A673 (cell line): ENCODE results near the gene C20orf144. TPM values are rescaled to one million over a fixed set of nuclear protein-coding genes. Genes with fewer than 3 reads are reported as not detected.
"Not testable (repeated sequence)": the region's sequence is repeated elsewhere in the genome, so short reads cannot be mapped to it uniquely, and the experiment has no call there.

Experiments used
- BruUV-seq: library from RNA; stranded (reverse); fragments of 400-500 nt; replicated peaks from 2 replicates; lab custom pipeline; 2021; lab: Mats Ljungman, UMichigan
- CTCF ChIA-PET: fragments of 300-600 bp; sonication (Branson Sonifier 250); formaldehyde crosslinking; loops from one replicate; lab custom pipeline; 2022; ENCODE audit warnings: antibody characterized with exemption; lab: Charles Lee
- POLR2A ChIA-PET: fragments of 300-600 bp; sonication (Branson Sonifier 250); formaldehyde crosslinking; loops from one replicate; lab custom pipeline; 2022; ENCODE audit warnings: antibody characterized with exemption; ENCODE audit not compliant: low non-redundant PET; lab: Charles Lee
- DNase-seq: peaks from one replicate; pipeline ENCODE4 v3.0.0-alpha.2; 2015; ENCODE audit warnings: low spot score
- H3K27ac ChIP-seq: fragments of 200-600 bp; sonication (generic); 2 replicates; pipeline ENCODE4 v1.5.1; 2016; ENCODE audit warnings: mixed run types, low read depth, mild to moderate bottlenecking, mixed read lengths, antibody characterized with exemption, low read length; ENCODE audit not compliant: poor library complexity, severe bottlenecking
- H3K27me3 ChIP-seq: fragments of 200-600 bp; sonication (generic); replicated peaks from 2 replicates; pipeline ENCODE4 v1.6.1; 2017; ENCODE audit warnings: mixed run types, low read depth, mild to moderate bottlenecking, mixed read lengths, antibody characterized with exemption, low read length; ENCODE audit not compliant: insufficient read depth, poor library complexity
- H3K36me3 ChIP-seq: fragments of 200-600 bp; sonication (generic); 2 replicates; pipeline ENCODE4 v1.6.1; 2016; ENCODE audit warnings: mixed run types, mild to moderate bottlenecking, mixed read lengths, antibody characterized with exemption, low read length; ENCODE audit not compliant: insufficient read depth, poor library complexity, severe bottlenecking
- H3K4me1 ChIP-seq: fragments of 200-600 bp; sonication (generic); 2 replicates; pipeline ENCODE4 v1.6.1; 2017; ENCODE audit warnings: mixed run types, mild to moderate bottlenecking, mixed read lengths, antibody characterized with exemption, low read length; ENCODE audit not compliant: insufficient read depth, poor library complexity, severe bottlenecking
- H3K4me3 ChIP-seq: fragments of 200-600 bp; sonication (generic); 2 replicates; pipeline ENCODE4 v1.5.1; 2016; ENCODE audit warnings: low read depth, mixed run types, mild to moderate bottlenecking, mixed read lengths, low read length; ENCODE audit not compliant: poor library complexity, severe bottlenecking
- H3K9me3 ChIP-seq: fragments of 200-600 bp; sonication (generic); 2 replicates; pipeline ENCODE4 v1.6.1; 2016; ENCODE audit warnings: mixed run types, low read depth, mild to moderate bottlenecking, mixed read lengths, antibody characterized with exemption, low read length; ENCODE audit not compliant: poor library complexity, severe bottlenecking
- CTCF ChIP-seq: fragments of 300-800, 200-600 bp; sonication (generic); conservative IDR thresholded peaks from 2 replicates; pipeline ENCODE4 v1.5.1; 2017; ENCODE audit warnings: low read depth, mild to moderate bottlenecking, antibody characterized with exemption, low read length, moderate library complexity, mixed read lengths
- EZH2 ChIP-seq: fragments of 200-600 bp; sonication (generic); IDR thresholded peaks from 2 replicates; pipeline ENCODE4 v1.6.1; 2017; ENCODE audit warnings: borderline replicate concordance, low read depth, mild to moderate bottlenecking, mixed read lengths, antibody characterized with exemption, low read length; ENCODE audit not compliant: poor library complexity, severe bottlenecking
- intact Hi-C: fragments of 100-400 bp; cut with micrococcal nuclease; formaldehyde crosslinking; loops from one replicate; pipeline ENCODE4 v1.10.0; 2022; ENCODE audit not compliant: unreplicated experiment
- total RNA-seq: library from RNA; stranded (reverse); gene quantifications from 2 replicates; pipeline ENCODE4 v1.2.3, GENCODE V29; 2021

C20orf144 gene
- total RNA-seq, 1 experiment from 2014 or later, result 0.13 TPM

- Histone ChIP-seq H3K9me3 (no peaks in the 10 kb centered on the region), H3K27ac (no peak overlapping the region), H3K4me3 (no peak overlapping the region), H3K4me1 (no peaks in the 10 kb centered on the region), H3K36me3 (no peaks in the 10 kb centered on the region), H3K27me3 (no peaks in the 10 kb centered on the region)
- POLR2A ChIA-PET, result no interaction called here
- intact Hi-C loops, result no loop called here
- CTCF ChIA-PET, result no interaction called here
- TF ChIP-seq CTCF (no peak), EZH2 (no peak)
- BruUV-seq, result no TSS peak
- DNase-seq, result no peak
These were observed 34.3 kb downstream of the C20orf144 start for GRCh38 chr20:33696448-33696847.

- TF ChIP-seq EZH2, result no peak
- no peak for TF ChIP-seq CTCF
- no peaks in the 10 kb centered on the region for H3K36me3 ChIP-seq
- CTCF ChIA-PET, result no interaction called here
- intact Hi-C loops, result no loop called here
- no peak for DNase-seq
- POLR2A ChIA-PET, result no interaction called here
- no peaks in the 10 kb centered on the region for H3K27me3 ChIP-seq
- no TSS peak for BruUV-seq
- H3K4me3 ChIP-seq, result no peak overlapping the region
- H3K27ac ChIP-seq, result no peak overlapping the region
- H3K9me3 ChIP-seq, result no peaks in the 10 kb centered on the region
- H3K4me1 ChIP-seq, result no peaks in the 10 kb centered on the region
These were observed 35.0 kb downstream of the C20orf144 start for GRCh38 chr20:33697129-33697528.

DNA sequence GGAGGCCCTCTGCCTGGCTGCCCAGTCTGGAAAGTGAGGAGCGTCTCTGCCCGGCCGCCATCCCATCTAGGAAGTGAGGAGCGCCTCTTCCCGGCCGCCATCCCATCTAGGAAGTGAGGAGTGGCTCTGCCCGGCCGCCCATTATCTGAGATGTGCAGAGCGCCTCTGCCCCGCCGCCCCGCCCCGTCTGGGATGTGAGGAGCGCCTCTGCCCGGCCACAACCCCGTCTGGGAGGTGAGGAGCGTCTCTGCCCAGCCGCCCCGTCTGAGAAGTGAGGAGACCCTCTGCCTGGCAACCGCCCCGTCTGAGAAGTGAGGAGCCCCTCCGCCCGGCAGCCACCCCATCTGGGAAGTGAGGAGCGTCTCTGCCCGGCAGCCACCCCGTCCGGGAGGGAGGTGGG lies 36.8 kb downstream of the C20orf144 start:
- BruUV-seq, intact Hi-C loops, POLR2A ChIA-PET: not testable (repeated sequence)

GRCh38 chr20:33700696-33701441 lies 38.7 kb downstream of the C20orf144 start:
- H3K4me1 ChIP-seq, DNase-seq, H3K27me3 ChIP-seq, intact Hi-C loops, H3K9me3 ChIP-seq, H3K4me3 ChIP-seq, BruUV-seq, H3K27ac ChIP-seq, POLR2A ChIA-PET, H3K36me3 ChIP-seq, CTCF ChIA-PET: not testable (repeated sequence)

More for the DNA sequence above, 36.8 kb downstream of the C20orf144 start:
- CTCF ChIA-PET, H3K27ac ChIP-seq, H3K4me3 ChIP-seq, H3K36me3 ChIP-seq, DNase-seq, H3K27me3 ChIP-seq, H3K4me1 ChIP-seq, H3K9me3 ChIP-seq: not testable (repeated sequence)
